GM21619 (cell line): ENCODE measurements around the gene GTF3C5.
"Not testable (repeated sequence)": the region's sequence is repeated elsewhere in the genome, so short reads cannot be mapped to it uniquely, and the experiment has no call there.

Experiments used
- ATAC-seq: cut with Tn5 transposase; IDR thresholded peaks from one replicate; pipeline ENCODE4 v1.9.1; 2021; ENCODE audit not compliant: unreplicated experiment

The GTF3C5 gene

DNA sequence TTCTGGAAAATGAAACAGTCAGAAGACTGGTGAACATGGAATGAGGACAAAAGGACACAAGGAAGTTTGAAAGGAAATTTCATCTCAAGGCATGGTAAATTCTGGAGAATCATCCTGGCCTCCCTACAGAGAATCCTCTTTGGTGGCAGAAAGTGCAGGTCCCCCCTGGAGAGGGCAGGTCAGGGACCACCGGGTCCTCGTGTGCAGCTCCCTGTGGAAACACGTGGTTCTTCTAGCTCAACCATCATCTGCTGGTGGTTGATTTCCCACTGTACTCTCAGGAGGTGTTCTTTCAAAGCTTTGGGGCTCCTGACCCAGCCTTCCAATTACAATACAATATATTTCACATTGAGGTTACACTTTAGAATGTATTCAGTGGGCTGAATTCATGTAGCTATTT is 2.6 kb upstream of the GTF3C5 start:
- ATAC-seq, result no peak

DNA sequence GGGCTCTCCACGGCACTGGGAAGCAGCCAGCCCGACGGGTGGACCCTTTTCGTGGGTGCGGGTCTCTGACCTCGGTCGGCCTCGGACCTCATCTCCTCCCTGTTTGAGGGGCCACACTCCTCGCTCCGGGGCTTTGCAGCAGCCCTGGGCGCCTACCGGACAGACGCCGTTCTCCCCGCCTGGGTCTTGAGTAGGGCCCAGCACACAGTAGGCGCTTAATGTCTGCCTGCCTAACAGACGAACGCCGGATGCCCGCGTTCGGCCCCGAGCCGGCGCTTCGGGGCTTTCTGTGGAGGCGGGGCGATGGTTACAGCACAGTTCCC is 842 bp upstream of the GTF3C5 start:
- ATAC-seq, result peak; percentile 21

DNA sequence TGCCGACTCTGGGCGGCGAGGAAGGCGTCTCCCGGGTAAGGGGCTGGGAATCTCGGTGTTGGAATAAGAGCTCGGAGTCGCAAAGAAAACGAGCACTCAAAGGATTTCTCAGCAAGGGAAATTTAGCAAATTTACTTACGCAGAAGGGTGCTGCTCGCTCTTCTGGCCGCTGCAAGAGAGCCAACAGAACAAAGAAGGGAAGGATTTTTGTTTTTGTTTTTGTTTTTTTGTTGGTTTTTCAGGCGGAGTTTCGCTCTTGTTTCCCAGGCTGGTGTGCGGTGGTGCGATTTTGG is 279 bp downstream of the GTF3C5 start:
- no peak for ATAC-seq

DNA sequence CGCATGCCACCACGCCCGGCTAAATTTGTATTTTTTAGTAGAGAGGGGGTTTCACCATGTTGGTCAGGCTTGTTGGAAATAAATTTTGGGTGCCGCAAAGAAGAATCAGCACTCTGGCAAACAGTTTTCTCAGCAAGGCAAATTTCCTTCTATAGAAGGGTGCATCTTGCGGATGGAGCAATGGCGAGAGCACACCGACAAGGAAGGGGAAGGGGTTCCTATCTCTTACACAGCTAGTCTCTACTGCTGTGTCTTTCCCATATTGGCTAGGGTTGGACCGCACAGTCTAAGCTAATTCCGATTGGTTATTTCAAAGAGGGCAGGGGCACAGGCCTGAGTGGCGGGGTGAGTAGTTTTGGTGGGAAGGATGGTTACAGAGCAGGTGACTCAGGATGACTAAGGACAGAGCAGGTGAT is 707 bp downstream of the GTF3C5 start:
- no peak for ATAC-seq

DNA sequence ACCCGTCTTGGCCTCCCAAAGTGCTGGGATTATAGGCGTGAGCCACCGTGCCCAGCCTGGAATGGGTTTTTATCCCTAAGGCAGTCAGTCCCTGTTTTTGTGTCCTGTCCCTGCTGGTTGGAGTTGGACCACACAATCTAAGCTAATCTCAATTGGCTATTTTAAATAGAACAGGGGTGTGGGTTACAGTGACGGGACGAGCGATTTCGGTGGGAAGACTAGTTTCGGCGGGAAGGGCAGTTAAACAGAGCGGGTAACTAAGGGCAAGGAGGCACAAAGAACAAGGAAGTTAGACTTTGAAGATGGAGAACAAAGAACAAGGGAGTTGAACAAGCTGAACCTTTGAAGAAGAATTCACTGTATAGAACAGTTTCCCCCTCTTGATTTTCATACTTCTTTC is 1.4 kb downstream of the GTF3C5 start:
- no peak for ATAC-seq

DNA sequence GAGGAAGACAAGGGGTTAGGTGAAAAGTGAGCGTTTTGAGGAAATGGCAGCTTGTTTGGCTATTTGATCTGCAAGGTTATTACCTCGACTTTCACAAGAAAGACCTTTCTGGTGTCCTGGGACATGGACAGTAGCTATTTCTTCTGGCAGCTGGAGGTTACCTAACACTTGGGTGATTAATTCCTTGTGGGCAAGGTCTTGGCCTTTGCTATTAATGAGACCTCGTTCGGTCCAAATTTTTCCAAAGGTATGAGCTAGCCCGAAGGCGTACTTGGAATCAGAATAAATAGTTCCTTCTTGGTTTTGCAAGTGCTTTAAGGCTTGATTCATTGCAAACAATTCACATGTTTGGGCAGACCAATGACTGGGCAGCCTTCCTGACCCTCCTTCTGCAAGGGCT is 4.9 kb downstream of the GTF3C5 start:
- no peak for ATAC-seq

DNA sequence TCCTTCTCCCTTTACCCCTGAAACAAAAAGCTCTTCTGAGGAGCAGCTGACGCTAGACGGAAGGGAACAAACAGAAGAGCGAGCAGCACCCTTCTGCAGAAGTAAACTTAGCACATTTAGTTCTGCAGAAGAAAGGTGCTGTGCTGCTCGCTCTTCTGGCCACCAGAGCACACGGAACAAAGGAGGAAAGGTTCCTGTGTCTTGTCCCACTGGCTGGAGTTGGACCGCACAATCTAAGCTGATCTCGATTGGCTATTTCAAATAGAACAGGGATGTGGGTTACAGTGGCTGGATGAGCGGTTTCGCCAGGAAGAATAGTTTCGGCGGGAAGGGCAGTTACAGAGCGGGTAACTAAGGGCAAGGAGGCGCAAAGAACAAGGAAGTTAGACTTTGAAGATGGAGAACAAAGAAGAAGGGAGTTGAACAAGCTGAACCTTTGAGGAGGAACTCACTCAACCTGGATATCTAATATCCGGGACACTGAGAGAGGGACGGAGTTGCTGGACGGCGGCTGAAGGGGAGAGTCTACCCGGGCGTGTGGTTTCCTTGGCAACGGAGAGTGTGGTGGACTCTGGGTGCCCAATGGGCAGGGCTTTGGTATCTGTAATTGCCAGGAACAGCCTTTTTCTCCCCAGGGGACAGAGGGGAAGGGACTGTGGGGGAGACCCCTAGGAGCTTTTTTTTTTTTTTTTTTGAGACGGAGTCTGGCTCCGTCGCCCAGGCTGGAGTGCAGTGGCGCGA is 7.1 kb downstream of the GTF3C5 start:
- ATAC-seq, result no peak

DNA sequence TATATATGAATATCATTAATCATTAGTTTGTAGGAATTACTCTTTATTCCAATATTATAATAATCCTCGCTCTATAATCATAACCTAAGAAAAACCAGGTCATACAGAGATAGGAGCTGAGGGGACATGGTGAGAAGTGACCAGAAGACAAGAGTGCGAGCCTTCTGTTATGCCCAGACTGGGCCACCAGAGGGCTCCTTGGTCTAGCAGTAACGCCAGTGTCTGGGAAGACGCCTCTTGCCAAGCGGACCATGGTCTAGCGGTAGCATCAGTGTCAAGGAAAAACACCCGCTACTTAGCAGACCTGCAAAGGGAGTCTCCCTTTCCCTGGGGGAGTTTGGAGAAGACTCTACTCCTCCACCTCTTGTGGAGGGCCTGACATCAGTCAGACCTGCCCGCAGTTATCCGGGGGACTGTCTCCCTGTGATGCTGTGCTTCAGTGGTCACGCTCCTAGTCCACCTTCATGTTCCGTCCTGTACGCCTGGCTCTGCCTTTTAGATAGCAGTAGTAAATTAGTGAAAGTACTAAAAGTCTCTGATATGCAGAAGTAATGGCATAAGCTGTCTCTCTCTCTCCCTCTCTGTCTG is 10.2 kb downstream of the GTF3C5 start:
- not testable (repeated sequence) for ATAC-seq

DNA sequence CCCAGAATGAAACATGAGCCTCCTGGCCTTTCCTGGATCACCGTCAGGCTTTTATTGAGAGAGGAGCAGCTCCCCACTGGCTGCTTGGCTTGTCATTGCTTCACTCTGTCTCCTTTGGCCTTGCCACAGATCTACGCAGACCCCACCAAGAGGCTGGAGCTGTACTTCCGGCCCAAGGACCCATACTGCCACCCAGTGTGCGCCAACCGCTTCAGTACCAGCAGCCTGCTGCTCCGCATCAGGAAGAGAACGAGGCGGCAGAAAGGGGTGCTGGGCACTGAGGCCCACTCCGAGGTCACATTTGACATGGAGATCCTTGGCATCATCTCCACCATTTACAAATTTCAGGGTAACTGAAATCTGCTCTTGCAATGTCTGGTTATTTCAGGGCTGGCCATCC is 11.2 kb downstream of the GTF3C5 start:
- no peak for ATAC-seq

DNA sequence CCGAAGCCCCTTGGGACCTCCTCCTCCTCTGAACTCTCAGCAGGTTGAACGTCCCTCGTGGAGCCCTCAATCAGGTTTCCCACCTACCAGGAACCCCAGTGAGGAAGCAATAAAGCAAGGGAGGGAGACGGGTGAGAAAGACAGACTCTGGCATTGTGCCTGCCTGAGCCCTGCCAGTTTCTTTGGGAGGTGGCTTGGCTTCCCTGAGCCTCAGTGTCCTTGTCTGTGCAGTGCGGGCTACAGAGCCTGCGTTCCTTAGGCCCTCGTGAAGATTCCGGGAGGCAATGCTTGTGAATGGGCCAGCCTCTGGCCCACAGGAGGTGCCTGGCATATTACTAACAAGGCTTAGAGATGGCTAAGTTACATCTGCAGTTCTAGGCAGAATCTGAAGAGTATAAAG is 11.9 kb downstream of the GTF3C5 start:
- no peak for ATAC-seq

DNA sequence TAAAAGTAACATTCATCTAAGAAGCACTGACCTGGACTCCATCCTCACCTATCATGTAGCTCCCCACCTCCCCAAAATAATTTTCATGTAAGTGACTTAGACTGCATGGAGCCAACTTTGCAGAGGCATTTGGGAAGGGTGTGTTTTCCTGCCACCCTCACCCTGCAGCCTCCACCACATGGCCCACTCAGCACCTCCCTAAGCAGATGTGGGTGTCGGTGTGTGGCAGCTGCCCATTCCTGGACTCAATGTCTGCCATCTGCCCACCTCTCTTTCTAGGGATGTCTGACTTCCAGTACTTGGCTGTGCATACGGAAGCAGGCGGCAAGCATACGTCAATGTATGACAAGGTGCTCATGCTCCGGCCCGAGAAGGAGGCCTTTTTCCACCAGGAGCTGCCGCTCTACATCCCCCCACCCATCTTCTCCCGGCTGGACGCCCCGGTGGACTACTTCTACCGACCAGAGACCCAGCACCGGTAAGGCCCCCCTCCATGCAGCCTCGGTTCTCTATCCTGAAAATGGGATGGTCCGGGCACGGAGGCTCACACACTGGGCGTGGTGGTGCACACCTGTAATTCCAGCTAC is 12.7 kb downstream of the GTF3C5 start:
- ATAC-seq, result no peak

DNA sequence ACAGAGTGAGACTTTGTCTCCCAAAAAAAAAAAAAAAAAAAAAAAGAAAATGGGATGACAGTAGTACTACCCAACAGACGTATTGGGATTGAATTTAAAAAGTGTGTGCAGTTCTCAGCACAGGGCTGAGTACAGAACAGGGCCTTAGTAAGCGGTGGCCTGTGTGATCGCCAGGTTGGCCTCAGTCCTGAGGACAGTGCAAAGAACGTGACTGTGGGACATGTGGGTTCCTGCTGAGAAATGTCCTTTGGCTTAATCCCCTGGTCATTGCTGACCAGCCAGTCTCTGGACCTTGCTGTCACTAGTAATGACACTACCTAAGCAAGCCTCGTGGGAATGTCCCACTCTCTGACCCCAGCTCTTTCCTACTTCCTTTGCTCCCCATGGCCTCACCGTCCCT is 13.3 kb downstream of the GTF3C5 start:
- ATAC-seq, result no peak

DNA sequence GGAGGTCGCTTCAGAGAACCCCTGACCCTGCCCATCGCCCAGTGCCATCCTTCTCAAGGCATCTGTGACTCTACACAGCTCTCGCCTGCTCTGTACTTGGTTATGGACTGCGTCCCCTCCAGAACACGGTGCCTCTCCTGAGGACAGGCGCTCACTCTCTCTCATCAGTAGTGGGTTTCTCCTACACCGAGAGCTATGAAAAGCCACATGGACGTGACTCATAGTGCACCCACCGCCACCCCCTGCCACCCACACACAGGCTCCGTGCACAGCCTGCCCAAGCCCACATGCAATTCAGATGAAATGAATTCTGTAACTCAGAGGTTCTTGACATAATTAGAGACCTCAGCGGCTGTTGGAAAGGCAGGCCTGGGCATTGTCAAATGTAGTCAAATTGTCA is 13.9 kb downstream of the GTF3C5 start:
- no peak for ATAC-seq

DNA sequence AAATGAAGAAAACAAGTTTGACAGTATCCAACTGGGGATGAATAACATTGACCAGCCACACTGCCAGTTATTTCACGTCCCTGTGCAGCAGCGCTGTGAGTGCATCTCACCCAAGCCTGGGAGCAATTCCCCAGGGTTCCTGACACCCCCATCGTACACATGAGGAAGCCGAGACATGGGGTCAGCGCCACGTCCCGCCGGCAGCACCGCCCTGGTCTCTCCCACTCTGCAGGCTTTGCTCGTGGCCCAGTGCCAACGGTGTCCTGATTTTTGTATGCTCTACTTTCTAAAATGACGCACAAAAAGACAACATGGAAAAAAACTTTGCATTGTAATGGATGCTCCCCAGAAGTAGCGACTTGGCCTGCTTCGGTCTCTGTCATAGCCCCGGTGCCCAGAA is 14.3 kb downstream of the GTF3C5 start:
- ATAC-seq, result no peak

DNA sequence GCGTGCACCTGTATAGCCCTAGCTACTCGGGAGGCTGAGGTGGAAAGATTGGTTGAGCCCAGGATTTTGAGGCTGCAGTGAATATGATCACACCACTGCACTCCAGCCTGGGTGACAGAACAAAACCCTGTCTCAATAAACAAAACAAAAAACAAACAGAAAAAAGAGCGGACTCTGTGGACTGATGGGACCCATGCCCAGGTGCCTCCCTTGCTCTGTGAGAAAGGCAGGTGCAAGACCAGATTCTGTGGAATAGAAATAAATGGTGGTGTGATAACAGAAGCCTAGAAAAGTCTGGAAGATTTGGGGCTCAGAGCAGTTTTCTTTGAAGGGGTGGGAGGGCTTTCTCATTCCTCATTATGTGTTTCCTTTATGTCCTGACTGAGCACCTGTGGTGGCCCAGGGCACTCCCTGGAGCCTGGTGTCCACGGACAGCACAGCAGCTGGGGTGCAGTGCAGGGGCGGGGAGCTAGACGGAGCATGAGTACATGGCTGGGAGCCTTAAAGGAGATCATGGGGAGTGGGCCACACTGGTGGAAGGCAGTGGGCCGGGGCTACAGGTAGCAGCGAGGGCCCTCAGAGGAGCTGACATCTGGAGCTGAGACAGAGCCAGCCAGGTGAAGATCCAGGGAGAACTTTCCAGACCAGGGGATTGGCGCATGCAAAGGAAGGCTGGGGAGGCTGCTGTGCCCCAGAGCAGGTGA is 15.6 kb downstream of the GTF3C5 start:
- ATAC-seq, result no peak

DNA sequence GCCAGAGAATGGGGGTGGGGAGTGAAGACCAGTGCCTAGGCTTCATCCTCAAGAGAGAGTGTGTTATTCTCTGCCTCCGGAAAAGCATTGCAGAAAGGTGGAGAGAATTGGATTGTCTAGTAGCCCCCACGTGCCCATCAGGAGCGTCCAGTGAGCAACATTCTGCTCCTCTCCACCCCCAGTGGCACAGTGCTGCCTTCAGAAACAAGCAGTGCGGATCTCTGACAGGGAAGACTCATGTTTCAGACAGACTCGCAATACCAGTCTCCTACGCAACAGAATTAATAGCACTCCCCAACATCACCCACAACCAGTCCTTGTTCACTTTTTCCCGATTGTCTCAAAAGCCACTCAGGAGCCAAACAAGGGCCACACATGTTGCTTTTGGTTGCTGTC is 16.1 kb downstream of the GTF3C5 start:
- no peak for ATAC-seq

DNA sequence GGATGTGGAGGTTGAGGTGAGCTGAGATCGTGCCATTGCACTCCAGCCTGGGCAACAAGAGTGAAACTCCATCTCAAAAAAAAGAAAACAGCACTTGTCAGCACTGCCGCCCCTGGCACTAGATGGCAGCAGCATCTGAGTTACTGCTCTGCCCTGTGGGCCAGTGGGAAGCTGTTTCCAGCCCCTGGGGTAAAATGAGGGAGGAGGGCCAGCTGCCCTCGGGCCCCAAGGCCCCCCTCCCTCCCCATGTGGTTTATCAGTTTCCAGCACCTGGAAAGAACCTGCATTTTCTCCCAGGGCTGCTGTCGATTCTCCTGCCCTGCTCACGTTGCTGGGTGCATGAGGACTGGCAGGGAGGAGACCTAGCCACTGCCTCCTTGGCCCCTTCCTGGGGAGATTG is 17.8 kb downstream of the GTF3C5 start:
- ATAC-seq, result no peak

DNA sequence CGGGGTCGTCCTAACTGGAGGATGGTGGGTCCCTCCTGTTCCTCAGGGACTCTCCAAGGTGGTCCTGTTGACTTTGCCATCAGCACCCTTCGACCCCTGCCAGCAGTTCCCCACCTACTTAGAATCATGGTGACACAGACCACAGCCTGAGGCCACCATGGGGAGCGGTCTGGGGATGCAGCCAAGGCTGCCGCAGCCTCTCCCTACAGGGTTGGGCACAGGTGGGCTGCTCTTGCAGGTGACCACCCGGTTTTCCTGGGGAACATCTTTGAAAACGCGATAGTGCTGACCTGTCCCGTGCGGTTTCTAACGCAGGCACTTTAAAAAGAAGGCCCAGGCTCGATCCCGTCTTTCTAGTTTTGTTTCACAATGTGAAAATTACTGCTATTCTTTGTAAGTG is 18.2 kb downstream of the GTF3C5 start:
- no peak for ATAC-seq

DNA sequence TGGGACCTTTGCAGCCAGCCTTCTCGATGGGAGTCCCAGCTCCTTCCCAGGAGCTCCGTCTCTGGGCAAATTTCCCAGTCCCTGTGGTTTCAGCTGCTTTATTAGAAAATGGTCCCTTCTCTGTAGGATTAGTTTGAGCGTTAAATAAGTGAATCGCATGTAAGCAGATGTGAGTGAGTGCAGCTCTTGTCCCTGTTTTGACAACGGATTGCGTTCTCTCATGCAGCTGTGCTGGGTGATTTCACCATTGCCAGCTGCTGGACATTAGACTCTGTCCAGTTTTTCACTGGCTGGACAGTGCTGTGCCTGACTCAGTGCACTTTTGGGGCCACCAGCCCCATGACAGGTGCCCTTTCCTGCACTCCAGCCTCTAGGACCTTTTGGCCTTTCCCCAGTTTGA is 19.3 kb downstream of the GTF3C5 start:
- ATAC-seq, result no peak

DNA sequence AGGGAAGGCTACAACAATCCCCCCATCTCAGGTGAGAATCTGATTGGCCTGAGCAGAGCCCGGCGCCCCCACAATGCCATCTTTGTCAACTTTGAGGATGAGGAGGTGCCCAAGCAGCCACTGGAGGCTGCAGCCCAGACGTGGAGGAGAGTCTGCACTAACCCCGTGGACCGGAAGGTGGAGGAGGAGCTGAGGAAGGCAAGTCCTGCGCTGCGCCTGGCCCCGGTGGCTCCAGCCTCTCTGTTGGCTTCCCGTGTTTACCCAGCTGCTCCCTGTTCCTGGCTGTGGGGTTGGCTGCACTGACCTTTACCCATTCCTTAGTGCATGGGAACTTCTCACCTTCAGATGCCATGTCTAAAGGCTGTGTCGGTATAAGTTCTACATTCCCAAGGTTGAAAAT is 20.0 kb downstream of the GTF3C5 start:
- no peak for ATAC-seq

DNA sequence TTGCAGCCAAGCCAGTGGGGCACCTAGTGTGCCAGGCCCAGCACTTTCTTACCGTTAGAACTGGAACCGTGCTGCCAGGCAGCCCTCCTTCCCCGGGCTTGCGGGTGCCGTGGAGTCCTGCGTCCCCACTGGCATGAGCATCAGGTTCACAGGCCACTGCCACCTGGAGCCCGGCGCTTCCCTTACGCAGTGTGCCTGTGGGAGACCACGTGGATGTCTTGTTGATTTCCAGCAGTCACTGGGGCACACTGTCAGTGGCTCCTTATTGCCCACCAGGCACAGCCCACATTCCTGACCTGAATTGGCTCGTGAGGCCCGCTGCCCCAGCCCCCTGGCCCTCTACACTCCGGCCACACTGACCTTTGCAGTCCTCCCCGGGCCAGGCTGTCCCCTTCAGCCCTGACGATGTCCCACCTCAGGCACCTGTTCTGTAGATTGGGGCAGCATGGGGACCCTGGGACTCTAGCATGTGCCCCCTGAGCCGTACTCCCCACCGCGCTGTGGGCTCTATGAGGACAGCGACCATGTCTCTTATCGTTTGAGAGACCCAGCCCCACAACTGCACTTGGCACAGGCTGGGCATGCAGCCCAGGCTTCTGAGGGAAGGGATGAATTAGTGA is 20.6 kb downstream of the GTF3C5 start:
- no peak for ATAC-seq

DNA sequence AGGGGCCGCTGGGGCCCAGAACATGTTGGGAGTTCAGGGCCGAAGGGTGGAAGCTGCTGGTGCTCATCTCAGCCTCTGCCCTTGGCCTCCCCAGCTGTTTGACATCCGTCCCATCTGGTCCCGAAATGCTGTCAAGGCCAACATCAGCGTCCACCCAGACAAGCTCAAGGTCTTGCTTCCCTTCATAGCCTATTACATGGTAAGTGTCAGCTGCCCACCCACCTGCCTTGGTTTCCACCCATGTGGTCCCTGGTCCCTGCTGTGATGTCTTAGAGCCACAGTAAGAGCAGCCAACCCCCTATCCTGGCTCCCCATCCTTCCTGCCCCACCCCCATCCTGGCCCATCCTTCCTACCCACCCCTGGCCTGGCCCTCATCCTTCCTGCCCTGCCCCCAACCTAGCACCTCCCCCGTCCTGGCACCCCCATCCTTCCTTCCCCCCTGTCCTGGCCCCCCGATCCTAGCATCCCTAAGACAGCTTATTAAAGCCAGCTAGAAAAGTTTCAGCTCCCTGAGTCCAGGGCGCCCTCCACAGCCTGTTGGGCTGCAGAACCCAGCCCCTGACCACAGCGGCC is 21.3 kb downstream of the GTF3C5 start:
- no peak for ATAC-seq
